MG63 (cell line): Measurements from ENCODE around the gene TJP3. TPM values are rescaled to one million over a fixed set of nuclear protein-coding genes. Genes with fewer than 3 reads are reported as not detected.

Source experiments
- DNase-seq: peaks from one replicate; pipeline ENCODE4 v3.0.0-alpha.2; 2020
- H3K27me3 ChIP-seq: fragments of 250-450 bp; sonication (Bioruptor Pico); 2 replicates; pipeline ENCODE4 v1.5.1; 2020; ENCODE audit warnings: mild to moderate bottlenecking, moderate library complexity
- H3K36me3 ChIP-seq: fragments of 250-450 bp; sonication (Bioruptor Pico); 2 replicates; pipeline ENCODE4 v1.5.1; 2020; ENCODE audit warnings: mild to moderate bottlenecking, moderate library complexity
- H3K4me3 ChIP-seq: fragments of 250-450 bp; sonication (Bioruptor Pico); 2 replicates; pipeline ENCODE4 v1.5.1; 2020; ENCODE audit warnings: mild to moderate bottlenecking, moderate library complexity
- H3K9me3 ChIP-seq: fragments of 250-450 bp; sonication (Bioruptor Pico); 2 replicates; pipeline ENCODE4 v1.5.1; 2020; ENCODE audit warnings: mild to moderate bottlenecking, moderate library complexity
- total RNA-seq: library from RNA; depleted of rRNA; stranded (reverse); fragments of >200 nt; shearing (Covaris generic); gene quantifications from 2 replicates; pipeline ENCODE4 v1.2.3, GENCODE V29; 2014; ENCODE audit warnings: low replicate concordance

TJP3 gene
- total RNA-seq, 1 experiment from 2014 or later: not detected

DNA sequence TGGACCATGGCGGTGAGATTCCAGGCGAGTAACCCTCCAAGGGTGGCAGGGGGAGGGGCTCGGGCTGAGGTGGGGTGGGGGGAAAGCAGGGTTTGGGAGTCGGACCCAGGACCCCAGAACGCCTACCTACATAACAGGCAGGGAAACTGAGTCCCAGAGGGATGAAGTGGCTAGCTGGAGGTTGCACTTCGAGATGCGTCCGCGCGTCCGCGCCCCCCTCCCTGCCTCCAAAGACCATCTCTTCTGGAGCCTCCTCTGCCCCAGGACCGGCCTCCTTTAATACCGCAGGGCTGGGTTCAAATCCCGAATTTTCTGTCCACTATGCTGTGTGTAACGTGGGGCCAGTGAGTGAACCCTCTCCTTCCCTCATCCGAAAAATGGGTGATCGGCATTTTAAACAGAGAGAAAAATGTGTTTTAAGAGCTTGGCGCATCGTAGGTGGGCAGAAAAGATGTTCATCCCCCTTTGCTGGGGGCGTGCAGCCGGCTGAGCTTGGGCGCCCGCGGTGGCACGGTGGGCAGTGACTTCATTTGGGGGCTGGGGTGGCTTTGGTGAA lies 13.8 kb downstream of the TJP3 start:
- Histone ChIP-seq H3K9me3 (no peaks in the 10 kb centered on the region), H3K27me3 (peaks cover 2% of the 10 kb centered on the region; the same call in 1 of the 2 replicates), H3K36me3 (no peaks in the 10 kb centered on the region), H3K4me3 (no peak overlapping the region)
- DNase-seq: no peak

- no peak for DNase-seq
- Histone ChIP-seq H3K36me3 (no peaks in the 10 kb centered on the region), H3K27me3 (peaks cover 2% of the 10 kb centered on the region; the same call in 1 of the 2 replicates), H3K9me3 (no peaks in the 10 kb centered on the region), H3K4me3 (no peak overlapping the region)
Measured at GRCh38 chr19:3722443-3723109, 14.4 kb downstream of the TJP3 start.

DNA sequence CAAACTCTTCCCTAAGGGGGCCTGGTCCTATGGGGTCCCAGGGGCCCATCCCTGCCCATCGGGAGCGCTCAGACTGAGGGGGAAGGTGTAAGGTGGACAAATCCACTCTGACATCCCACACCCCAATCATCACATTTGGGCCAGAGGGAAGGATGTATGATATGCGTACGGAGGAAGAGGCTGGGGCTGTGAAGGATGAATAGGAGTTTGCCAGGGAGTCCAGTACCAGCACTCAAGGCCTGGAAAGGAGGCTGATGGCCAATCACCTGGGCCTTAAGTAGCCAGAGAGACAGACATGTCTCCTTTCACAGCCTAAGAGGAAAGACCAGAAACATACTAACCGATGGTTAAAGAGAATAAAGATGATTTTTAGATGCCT lies 14.9 kb downstream of the TJP3 start:
- no peak overlapping the region for H3K4me3 ChIP-seq
- no peaks in the 10 kb centered on the region for H3K36me3 ChIP-seq
- peaks cover 2% of the 10 kb centered on the region; the same call in 1 of the 2 replicates for H3K27me3 ChIP-seq
- no peaks in the 10 kb centered on the region for H3K9me3 ChIP-seq
- no peak for DNase-seq

DNA sequence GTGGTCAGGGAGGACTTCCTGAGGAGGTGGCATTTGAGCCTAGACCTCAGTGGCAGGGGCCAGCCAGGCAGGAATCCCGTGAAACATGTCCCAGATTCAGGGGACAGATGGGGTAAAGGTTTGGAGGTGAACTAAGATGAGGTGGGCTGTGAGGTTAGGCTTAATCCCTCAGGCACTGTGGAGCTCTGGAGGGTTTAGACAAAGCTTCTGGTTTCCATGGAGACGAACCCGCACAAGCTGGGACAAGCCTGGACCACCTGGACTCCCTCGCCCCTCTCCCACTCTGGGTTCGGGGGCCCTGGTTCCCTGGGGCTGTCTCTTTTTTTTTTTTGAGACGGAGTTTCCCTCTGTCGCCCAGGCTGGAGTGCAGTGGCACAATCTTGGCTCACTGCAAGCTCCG lies 15.7 kb downstream of the TJP3 start:
- no peaks in the 10 kb centered on the region for H3K36me3 ChIP-seq
- H3K27me3 ChIP-seq: peaks cover 2% of the 10 kb centered on the region; the same call in 1 of the 2 replicates
- no peak overlapping the region for H3K4me3 ChIP-seq
- no peak for DNase-seq
- H3K9me3 ChIP-seq: no peaks in the 10 kb centered on the region

GRCh38 chr19:3725121-3725520 lies 16.9 kb downstream of the TJP3 start:
- no peaks in the 10 kb centered on the region for H3K9me3 ChIP-seq
- DNase-seq: no peak
- H3K36me3 ChIP-seq: no peaks in the 10 kb centered on the region
- H3K4me3 ChIP-seq: no peak overlapping the region
- peaks cover 2% of the 10 kb centered on the region; the same call in 1 of the 2 replicates for H3K27me3 ChIP-seq

DNA sequence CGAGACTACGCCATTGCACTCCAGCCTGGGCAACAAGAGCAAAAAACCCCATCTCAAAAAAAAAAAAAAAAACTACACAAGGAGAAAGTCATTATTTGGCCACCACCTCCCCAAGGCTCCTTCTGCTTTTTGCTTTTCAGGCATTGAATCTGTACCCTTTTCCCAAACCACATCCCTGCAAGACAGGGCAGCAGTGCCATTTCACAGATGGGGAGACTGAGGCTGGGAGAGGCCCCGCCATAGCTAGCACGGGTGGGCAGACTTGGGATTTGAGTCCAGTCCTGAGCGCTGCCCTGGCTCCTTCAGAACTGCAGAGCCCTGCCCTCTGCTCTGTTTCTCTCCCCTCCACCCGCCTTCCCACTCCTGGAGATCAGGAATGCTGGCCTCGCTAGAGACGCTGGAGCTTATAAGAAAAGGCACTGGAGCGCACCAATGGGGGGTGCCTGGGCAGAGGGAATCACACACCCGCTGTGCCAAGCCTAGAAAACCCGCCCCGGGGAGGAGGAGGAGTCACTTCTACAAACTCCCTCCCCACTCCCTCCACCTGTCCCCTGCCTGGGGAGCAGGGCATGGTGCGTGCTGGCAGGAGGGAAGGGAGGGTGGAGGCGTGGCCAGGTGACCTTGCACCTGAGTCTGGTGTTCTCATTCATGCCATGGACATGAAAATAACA lies 17.6 kb downstream of the TJP3 start:
- H3K4me3 ChIP-seq: no peak overlapping the region
- DNase-seq: peak; percentile 34
- no peaks in the 10 kb centered on the region for H3K9me3 ChIP-seq
- no peaks in the 10 kb centered on the region for H3K36me3 ChIP-seq
- peaks cover 2% of the 10 kb centered on the region; the same call in 1 of the 2 replicates for H3K27me3 ChIP-seq

GRCh38 chr19:3730457-3730958 lies 22.3 kb downstream of the TJP3 start:
- Histone ChIP-seq H3K4me3 (no peak overlapping the region), H3K27me3 (no peaks in the 10 kb centered on the region), H3K9me3 (no peaks in the 10 kb centered on the region), H3K36me3 (no peaks in the 10 kb centered on the region)
- no peak for DNase-seq

GRCh38 chr19:3732108-3732507 lies 23.9 kb downstream of the TJP3 start:
- no peaks in the 10 kb centered on the region for H3K27me3 ChIP-seq
- H3K9me3 ChIP-seq: no peaks in the 10 kb centered on the region
- H3K36me3 ChIP-seq: no peaks in the 10 kb centered on the region
- DNase-seq: no peak
- H3K4me3 ChIP-seq: no peak overlapping the region

GRCh38 chr19:3733549-3734309 lies 25.5 kb downstream of the TJP3 start:
- no peaks in the 10 kb centered on the region for H3K9me3 ChIP-seq
- no peak overlapping the region for H3K4me3 ChIP-seq
- H3K36me3 ChIP-seq: no peaks in the 10 kb centered on the region
- peak; percentile 3 for DNase-seq
- no peaks in the 10 kb centered on the region for H3K27me3 ChIP-seq

GRCh38 chr19:3734310-3734600 lies 26.1 kb downstream of the TJP3 start:
- Histone ChIP-seq H3K36me3 (no peaks in the 10 kb centered on the region), H3K9me3 (no peaks in the 10 kb centered on the region), H3K27me3 (no peaks in the 10 kb centered on the region), H3K4me3 (no peak overlapping the region)
- no peak for DNase-seq

DNA sequence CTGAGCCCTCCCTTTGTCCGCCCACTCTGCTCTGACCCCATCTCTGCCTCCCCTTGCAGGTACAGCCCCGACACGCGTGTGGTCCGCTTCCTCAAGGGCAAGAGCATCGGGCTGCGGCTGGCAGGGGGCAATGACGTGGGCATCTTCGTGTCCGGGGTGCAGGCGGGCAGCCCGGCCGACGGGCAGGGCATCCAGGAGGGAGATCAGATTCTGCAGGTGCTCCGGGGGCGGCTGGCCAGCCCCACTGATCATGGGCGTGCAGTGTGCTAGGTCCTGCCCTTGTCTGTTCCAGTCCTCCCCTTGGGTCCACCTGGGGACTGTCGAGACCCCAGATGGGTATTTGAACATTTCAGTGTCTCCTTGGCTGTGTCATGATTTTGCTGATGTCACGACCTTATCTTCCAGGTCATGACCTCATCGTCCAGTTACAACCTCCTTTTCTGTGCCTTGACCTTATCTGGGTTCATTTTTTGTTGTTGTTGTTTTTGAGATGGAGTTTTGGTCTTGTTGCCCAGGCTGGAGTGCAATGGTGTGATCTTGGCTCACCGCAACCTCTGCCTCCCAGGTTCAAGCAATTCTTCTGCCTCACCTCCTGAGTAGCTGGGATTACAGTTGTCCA lies 28.0 kb downstream of the TJP3 start:
- no peaks in the 10 kb centered on the region for H3K36me3 ChIP-seq
- H3K4me3 ChIP-seq: no peak overlapping the region
- H3K9me3 ChIP-seq: no peaks in the 10 kb centered on the region
- H3K27me3 ChIP-seq: no peaks in the 10 kb centered on the region
- DNase-seq: no peak

- Histone ChIP-seq H3K4me3 (no peak overlapping the region), H3K9me3 (no peaks in the 10 kb centered on the region), H3K27me3 (no peaks in the 10 kb centered on the region), H3K36me3 (no peaks in the 10 kb centered on the region)
- no peak for DNase-seq
Measured at GRCh38 chr19:3737487-3738205, 29.5 kb downstream of the TJP3 start.

DNA sequence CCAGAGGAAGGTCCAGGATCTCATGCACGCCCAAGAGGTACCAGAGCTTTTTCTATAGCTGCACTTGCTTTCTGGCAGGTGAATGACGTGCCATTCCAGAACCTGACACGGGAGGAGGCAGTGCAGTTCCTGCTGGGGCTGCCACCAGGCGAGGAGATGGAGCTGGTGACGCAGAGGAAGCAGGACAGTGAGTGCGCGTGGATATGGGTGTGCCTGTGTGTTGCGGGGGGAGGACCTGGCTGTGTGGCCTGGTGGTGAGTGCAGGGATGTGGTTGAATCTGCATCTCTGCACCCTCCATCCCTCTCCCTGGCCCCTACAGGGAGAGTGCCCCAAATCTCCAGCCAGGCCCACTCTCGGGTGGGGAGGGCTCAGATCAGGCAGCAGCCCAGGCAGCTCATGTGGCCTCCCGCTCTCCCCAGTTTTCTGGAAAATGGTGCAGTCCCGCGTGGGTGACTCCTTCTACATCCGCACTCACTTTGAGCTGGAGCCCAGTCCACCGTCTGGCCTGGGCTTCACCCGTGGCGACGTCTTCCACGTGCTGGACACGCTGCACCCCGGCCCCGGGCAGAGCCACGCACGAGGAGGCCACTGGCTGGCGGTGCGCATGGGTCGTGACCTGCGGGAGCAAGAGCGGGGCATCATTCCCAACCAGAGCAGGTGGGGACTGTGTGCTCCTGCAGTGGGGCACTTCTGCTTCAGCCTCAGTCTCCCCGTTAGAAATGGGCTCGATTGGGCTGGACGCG lies 30.5 kb downstream of the TJP3 start:
- H3K27me3 ChIP-seq: no peaks in the 10 kb centered on the region
- H3K9me3 ChIP-seq: no peaks in the 10 kb centered on the region
- H3K4me3 ChIP-seq: no peak overlapping the region
- no peak for DNase-seq
- no peaks in the 10 kb centered on the region for H3K36me3 ChIP-seq

- Histone ChIP-seq H3K36me3 (no peaks in the 10 kb centered on the region), H3K27me3 (no peaks in the 10 kb centered on the region), H3K9me3 (no peaks in the 10 kb centered on the region), H3K4me3 (no peak overlapping the region)
- DNase-seq: no peak
Measured at GRCh38 chr19:3740431-3740830, 32.2 kb downstream of the TJP3 start.

DNA sequence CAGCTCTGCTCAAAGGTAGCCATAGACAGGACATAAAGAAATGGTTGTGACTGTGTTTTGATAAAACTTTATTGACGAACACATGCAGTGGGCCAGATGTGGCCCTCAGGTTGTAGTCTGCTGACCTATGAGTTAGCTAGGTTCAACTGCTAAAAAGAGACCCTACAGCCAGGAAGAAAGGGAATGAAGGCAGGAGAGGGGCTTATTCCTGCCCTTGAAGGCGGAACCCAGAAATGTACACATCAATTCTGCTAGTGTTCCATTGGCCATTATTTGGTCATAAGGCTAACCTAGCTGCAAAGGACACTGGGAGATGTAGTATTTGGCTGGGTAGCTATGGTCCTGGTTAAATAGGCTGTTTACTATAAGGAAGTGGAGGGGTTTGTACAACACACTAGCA lies 35.3 kb downstream of the TJP3 start:
- DNase-seq: no peak
- Histone ChIP-seq H3K9me3 (no peaks in the 10 kb centered on the region), H3K27me3 (no peaks in the 10 kb centered on the region), H3K4me3 (no peak overlapping the region), H3K36me3 (no peaks in the 10 kb centered on the region)
